Right lobe of liver (tissue), 4 donors: Measurements from ENCODE around the gene USP2.

Source experiments
- CTCF ChIP-seq, 4 donors: fragments of 200-600 bp in 3 of 4; fragments of 450-650 bp in 1 of 4; IDR thresholded peaks; one replicate each; pipeline versions ENCODE4 v1.5.1 to v1.8.0; 2016 to 2022; ENCODE audit warnings: antibody characterized with exemption in 4 of 4, mild to moderate bottlenecking in 2 of 4
- POLR2A ChIP-seq: fragments of 450-650 bp; IDR thresholded peaks from one replicate; pipeline ENCODE4 v1.6.1; 2017; ENCODE audit warnings: antibody characterized with exemption, mild to moderate bottlenecking
- donor health status: DM: no; HTN: no; CAD: no.
- donor health status: DM: no; HTN: no; CAD: no.
- donor health status: DM: no; HTN: yes; CAD: no.

- TF ChIP-seq CTCF (IDR thresholded peaks at IDR 0.05), result peak in 3 of 4 donors; percentile 14 to 24 (median 22)
- no peak for TF ChIP-seq POLR2A
These were observed 8.2 kb upstream of the USP2 start for GRCh38 chr11:119389611-119390254.
